ENCODE data around the gene GPN2.
"Not testable (repeated sequence)": the region's sequence is repeated elsewhere in the genome, so short reads cannot be mapped to it uniquely, and the experiment has no call there.

GPN2 gene

GRCh38 chr1:26853156-26853555, 36.9 kb downstream of the GPN2 start:
- Histone ChIP-seq H3K27me3 (ENCODE audit: control insufficient read depth, insufficient read depth, low read length) (no peaks in the 10 kb centered on the region), H3K9me3 (ENCODE audit: control insufficient read depth, insufficient read depth, low read length) (no peaks in the 10 kb centered on the region), H3K4me1 (ENCODE audit: control insufficient read depth, insufficient read depth, low read length) (no peaks in the 10 kb centered on the region), H3K9ac (ENCODE audit: low read depth, low read length) (no peak overlapping the region), H3K4me3 (ENCODE audit: low read depth, low read length) (no peak overlapping the region), H3K36me3 (ENCODE audit: control insufficient read depth, insufficient read depth, low read length) (peaks cover 31% of the 10 kb centered on the region)

- Histone ChIP-seq H3K27me3 (ENCODE audit: control insufficient read depth, insufficient read depth, low read length) (no peaks in the 10 kb centered on the region), H3K4me3 (ENCODE audit: low read depth, low read length) (no peak overlapping the region), H3K4me1 (ENCODE audit: control insufficient read depth, insufficient read depth, low read length) (no peaks in the 10 kb centered on the region), H3K9ac (ENCODE audit: low read depth, low read length) (no peak overlapping the region), H3K9me3 (ENCODE audit: control insufficient read depth, insufficient read depth, low read length) (no peaks in the 10 kb centered on the region), H3K36me3 (ENCODE audit: control insufficient read depth, insufficient read depth, low read length) (peaks cover 31% of the 10 kb centered on the region)
Observed at GRCh38 chr1:26852701-26853100, 37.4 kb downstream of the GPN2 start.

DNA sequence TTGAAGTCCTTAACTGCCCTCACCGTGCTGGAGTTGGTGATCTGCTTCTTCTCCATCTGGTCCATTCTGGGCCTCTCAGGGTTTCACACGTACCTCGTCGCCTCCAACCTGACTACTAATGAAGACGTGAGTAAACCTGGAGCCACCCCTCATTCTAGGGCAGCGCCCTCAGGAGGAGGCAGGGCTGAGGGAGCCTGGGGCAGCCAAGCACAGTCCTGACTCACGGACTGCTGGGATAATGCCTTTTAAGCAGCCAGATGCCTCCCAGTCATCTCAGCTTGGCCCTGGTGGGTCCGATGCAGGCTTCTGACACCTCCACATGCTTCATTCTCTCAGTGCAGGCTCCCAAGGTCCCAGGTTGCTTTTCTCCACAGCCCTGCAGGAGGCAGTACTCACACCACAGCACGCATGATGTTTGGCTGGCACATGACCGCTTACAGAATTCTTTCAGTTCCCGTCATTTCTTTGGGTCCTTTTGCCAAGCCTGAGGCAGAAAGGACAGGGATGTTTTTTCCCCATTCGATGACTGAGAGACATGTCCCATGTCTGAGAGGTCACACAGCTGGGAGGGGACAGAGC, 38.9 kb downstream of the GPN2 start:
- no peaks in the 10 kb centered on the region for H3K27me3 ChIP-seq (ENCODE audit: control insufficient read depth, insufficient read depth, low read length)
- no peak overlapping the region for H3K9ac ChIP-seq (ENCODE audit: low read depth, low read length)
- H3K36me3 ChIP-seq (ENCODE audit: control insufficient read depth, insufficient read depth, low read length): peaks cover 30% of the 10 kb centered on the region
- H3K9me3 ChIP-seq (ENCODE audit: control insufficient read depth, insufficient read depth, low read length): no peaks in the 10 kb centered on the region
- no peak overlapping the region for H3K4me3 ChIP-seq (ENCODE audit: low read depth, low read length)
- H3K4me1 ChIP-seq (ENCODE audit: control insufficient read depth, insufficient read depth, low read length): no peaks in the 10 kb centered on the region

DNA sequence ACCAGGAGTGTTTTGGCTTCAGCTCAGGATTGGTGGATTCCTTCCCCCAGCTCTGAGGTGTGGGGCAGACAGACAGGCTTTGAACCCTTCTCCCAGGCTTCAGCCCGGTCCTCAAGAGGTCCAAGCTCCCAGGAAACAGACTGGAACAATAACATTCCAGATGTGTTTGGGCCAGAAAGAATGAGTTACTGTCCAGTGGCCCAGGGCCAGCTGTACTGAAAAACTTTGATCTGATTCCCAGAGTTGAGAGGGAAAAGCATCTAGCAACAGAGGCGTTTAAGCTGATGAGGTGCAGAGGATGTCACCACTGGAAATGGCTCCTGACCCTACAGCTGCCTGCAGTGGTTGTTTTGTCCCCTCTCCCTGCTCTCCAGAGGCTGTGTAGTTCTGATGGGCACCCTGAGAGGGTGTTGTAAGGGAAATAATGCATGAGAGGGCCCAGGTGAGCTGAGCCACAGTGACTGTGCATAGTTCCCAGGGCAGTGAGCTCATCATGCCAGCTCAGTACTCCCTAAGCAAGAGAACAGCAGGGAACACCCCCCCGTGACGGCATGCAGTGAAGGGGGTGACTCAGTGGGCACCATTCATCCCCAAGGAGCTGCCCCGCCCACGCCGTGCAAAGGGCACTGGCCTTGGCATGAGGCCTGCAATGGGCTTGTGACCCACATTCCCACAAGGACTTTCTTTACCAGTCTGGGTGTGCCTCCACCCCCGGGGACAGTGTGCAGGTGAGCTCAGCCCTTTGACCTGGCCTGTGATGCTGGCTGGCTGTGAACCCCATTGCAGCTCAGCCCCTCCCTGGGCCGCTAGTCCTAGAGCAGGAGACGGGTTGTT, 40.9 kb downstream of the GPN2 start:
- no peaks in the 10 kb centered on the region for H3K9me3 ChIP-seq (ENCODE audit: control insufficient read depth, insufficient read depth, low read length)
- H3K9ac ChIP-seq (ENCODE audit: low read depth, low read length): no peak overlapping the region
- no peaks in the 10 kb centered on the region for H3K27me3 ChIP-seq (ENCODE audit: control insufficient read depth, insufficient read depth, low read length)
- peaks cover 28% of the 10 kb centered on the region for H3K36me3 ChIP-seq (ENCODE audit: control insufficient read depth, insufficient read depth, low read length)
- no peaks in the 10 kb centered on the region for H3K4me1 ChIP-seq (ENCODE audit: control insufficient read depth, insufficient read depth, low read length)
- H3K4me3 ChIP-seq (ENCODE audit: low read depth, low read length): no peak overlapping the region

GRCh38 chr1:26848499-26848898, 41.6 kb downstream of the GPN2 start:
- no peak overlapping the region for H3K4me3 ChIP-seq (ENCODE audit: low read depth, low read length)
- no peaks in the 10 kb centered on the region for H3K4me1 ChIP-seq (ENCODE audit: control insufficient read depth, insufficient read depth, low read length)
- H3K27me3 ChIP-seq (ENCODE audit: control insufficient read depth, insufficient read depth, low read length): no peaks in the 10 kb centered on the region
- no peak overlapping the region for H3K9ac ChIP-seq (ENCODE audit: low read depth, low read length)
- peaks cover 26% of the 10 kb centered on the region for H3K36me3 ChIP-seq (ENCODE audit: control insufficient read depth, insufficient read depth, low read length)
- no peaks in the 10 kb centered on the region for H3K9me3 ChIP-seq (ENCODE audit: control insufficient read depth, insufficient read depth, low read length)

DNA sequence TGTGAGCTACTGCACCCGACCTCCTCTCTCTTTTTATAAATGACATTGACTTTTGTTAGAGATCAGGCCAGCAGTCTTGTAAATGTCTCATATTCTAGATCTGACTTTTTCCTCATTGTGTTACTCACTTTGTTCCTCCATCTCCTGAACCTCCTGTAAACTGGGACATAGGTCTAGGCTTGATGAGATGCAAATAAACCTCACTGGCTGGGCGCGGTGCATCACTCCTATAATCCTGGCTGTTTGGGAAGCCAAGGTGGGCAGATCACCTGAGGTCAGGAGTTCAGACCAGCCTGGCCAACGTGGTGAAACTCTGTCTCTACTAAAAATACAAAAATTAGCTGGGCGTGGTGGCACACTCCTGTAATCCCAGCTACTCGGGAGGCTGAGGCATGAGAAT, 42.3 kb downstream of the GPN2 start:
- peaks cover 26% of the 10 kb centered on the region for H3K36me3 ChIP-seq (ENCODE audit: control insufficient read depth, insufficient read depth, low read length)

GRCh38 chr1:26844424-26845196, 45.5 kb downstream of the GPN2 start:
- Histone ChIP-seq H3K36me3 (ENCODE audit: control insufficient read depth, insufficient read depth, low read length) (peaks cover 11% of the 10 kb centered on the region), H3K9ac (ENCODE audit: low read depth, low read length) (no peak overlapping the region), H3K9me3 (ENCODE audit: control insufficient read depth, insufficient read depth, low read length) (no peaks in the 10 kb centered on the region), H3K27me3 (ENCODE audit: control insufficient read depth, insufficient read depth, low read length) (no peaks in the 10 kb centered on the region), H3K4me1 (ENCODE audit: control insufficient read depth, insufficient read depth, low read length) (no peaks in the 10 kb centered on the region), H3K4me3 (ENCODE audit: low read depth, low read length) (no peak overlapping the region)

More for the DNA sequence above, 42.3 kb downstream of the GPN2 start:
- H3K4me3 ChIP-seq (ENCODE audit: low read depth, low read length); H3K4me1 ChIP-seq (ENCODE audit: control insufficient read depth, insufficient read depth, low read length); H3K9me3 ChIP-seq (ENCODE audit: control insufficient read depth, insufficient read depth, low read length); H3K9ac ChIP-seq (ENCODE audit: low read depth, low read length); H3K27me3 ChIP-seq (ENCODE audit: control insufficient read depth, insufficient read depth, low read length): not testable (repeated sequence)

GRCh38 chr1:26839779-26840178, 50.3 kb downstream of the GPN2 start:
- Histone ChIP-seq H3K9me3 (ENCODE audit: control insufficient read depth, insufficient read depth, low read length) (no peaks in the 10 kb centered on the region), H3K4me1 (ENCODE audit: control insufficient read depth, insufficient read depth, low read length) (no peaks in the 10 kb centered on the region)

DNA sequence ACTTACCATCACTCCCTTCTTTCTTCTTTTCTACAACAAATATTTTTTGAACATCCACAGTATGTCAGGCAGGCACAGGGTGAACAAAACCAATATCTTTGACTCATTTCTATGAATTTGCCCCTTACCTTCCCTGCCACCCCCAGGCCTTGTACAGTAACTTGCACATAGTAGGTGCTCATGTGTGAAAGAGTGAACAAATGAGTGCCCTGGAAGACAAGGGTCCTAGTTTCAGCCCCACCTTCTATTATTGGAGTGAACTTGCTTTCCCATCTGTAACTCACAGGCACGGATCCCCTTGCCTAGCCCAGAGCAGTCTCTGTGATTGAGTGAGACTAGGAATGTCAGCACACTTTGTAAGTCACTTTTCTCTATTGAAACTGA, 50.8 kb downstream of the GPN2 start:
- H3K4me1 ChIP-seq (ENCODE audit: control insufficient read depth, insufficient read depth, low read length): no peaks in the 10 kb centered on the region
- no peaks in the 10 kb centered on the region for H3K27me3 ChIP-seq (ENCODE audit: control insufficient read depth, insufficient read depth, low read length)
- H3K9ac ChIP-seq (ENCODE audit: low read depth, low read length): no peak overlapping the region
- H3K36me3 ChIP-seq (ENCODE audit: control insufficient read depth, insufficient read depth, low read length): peaks cover 5% of the 10 kb centered on the region
- no peaks in the 10 kb centered on the region for H3K9me3 ChIP-seq (ENCODE audit: control insufficient read depth, insufficient read depth, low read length)
- no peak overlapping the region for H3K4me3 ChIP-seq (ENCODE audit: low read depth, low read length)

More at GRCh38 chr1:26839779-26840178, 50.3 kb downstream of the GPN2 start:
- peaks cover 5% of the 10 kb centered on the region for H3K36me3 ChIP-seq (ENCODE audit: control insufficient read depth, insufficient read depth, low read length)
- no peak overlapping the region for H3K9ac ChIP-seq (ENCODE audit: low read depth, low read length)
- H3K27me3 ChIP-seq (ENCODE audit: control insufficient read depth, insufficient read depth, low read length): no peaks in the 10 kb centered on the region
- no peak overlapping the region for H3K4me3 ChIP-seq (ENCODE audit: low read depth, low read length)

DNA sequence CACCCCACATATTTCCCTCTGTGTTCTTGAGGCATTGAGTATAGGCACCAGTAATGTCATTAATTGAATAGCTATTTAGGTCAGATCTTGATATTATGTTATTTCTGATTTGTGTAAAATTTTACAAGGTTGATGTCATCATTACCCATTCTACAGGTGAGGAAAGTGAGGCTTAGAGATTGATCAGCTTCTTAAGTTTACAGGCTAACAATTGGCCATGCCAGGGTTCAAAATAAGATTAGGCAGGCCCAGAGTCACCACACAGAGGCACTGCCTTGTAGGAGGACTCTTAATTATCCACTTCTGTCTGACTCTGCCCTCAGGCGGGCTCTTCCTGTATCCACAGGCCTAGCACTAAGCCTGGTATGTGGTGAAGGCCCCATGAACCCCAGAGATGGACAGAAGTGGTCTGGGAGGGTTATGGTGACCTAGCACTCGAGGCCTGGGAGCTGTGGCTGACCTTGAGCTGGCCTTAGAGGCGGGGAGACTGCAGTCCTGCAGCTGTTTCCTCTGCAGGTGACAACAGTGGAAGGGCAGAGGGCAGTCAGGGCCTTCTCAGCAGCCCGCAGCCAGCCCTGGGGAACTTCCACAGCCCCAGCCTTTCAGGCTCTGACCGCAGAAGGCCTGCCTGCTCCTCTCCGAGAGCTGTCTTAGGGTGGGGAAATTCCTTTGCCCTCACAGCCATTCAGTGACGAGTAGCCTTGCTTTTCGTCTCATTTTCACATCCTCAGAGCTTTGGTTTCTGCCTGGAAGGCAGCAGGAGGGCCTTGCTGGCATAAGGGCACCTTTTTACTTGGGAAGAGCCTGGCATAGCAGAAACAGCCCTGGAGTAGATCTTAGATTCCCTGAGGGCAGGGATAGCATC, 51.4 kb downstream of the GPN2 start:
- Histone ChIP-seq H3K9ac (ENCODE audit: low read depth, low read length) (no peak overlapping the region), H3K36me3 (ENCODE audit: control insufficient read depth, insufficient read depth, low read length) (peaks cover 9% of the 10 kb centered on the region), H3K27me3 (ENCODE audit: control insufficient read depth, insufficient read depth, low read length) (no peaks in the 10 kb centered on the region), H3K4me3 (ENCODE audit: low read depth, low read length) (no peak overlapping the region), H3K9me3 (ENCODE audit: control insufficient read depth, insufficient read depth, low read length) (no peaks in the 10 kb centered on the region), H3K4me1 (ENCODE audit: control insufficient read depth, insufficient read depth, low read length) (no peaks in the 10 kb centered on the region)

DNA sequence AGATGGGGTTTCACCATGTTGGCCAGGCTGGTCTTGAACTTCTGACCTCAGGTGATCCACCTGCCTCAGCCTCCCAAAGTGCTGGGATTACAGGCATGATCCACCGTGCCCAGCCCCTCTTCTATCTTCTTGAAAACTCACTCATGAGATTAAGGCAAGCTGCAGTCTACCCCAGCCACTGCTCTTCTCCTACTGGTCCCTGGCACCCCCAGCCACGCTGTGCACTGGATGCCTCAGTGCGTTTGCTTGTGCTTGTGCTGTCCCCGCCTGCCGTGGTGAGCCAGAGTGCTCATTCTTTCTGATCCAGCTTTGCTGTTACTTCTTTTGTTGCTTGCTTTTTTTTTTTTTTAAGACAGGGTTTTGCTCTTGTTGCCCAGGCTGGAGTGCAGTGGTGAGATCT, 52.4 kb downstream of the GPN2 start:
- not testable (repeated sequence) for H3K27me3 ChIP-seq (ENCODE audit: control insufficient read depth, insufficient read depth, low read length); H3K4me1 ChIP-seq (ENCODE audit: control insufficient read depth, insufficient read depth, low read length); H3K4me3 ChIP-seq (ENCODE audit: low read depth, low read length); H3K9me3 ChIP-seq (ENCODE audit: control insufficient read depth, insufficient read depth, low read length); H3K9ac ChIP-seq (ENCODE audit: low read depth, low read length)
- peaks cover 14% of the 10 kb centered on the region for H3K36me3 ChIP-seq (ENCODE audit: control insufficient read depth, insufficient read depth, low read length)

Measured in iPS-15b (cell line).